ENCODE results near the gene COG1.

DNA sequence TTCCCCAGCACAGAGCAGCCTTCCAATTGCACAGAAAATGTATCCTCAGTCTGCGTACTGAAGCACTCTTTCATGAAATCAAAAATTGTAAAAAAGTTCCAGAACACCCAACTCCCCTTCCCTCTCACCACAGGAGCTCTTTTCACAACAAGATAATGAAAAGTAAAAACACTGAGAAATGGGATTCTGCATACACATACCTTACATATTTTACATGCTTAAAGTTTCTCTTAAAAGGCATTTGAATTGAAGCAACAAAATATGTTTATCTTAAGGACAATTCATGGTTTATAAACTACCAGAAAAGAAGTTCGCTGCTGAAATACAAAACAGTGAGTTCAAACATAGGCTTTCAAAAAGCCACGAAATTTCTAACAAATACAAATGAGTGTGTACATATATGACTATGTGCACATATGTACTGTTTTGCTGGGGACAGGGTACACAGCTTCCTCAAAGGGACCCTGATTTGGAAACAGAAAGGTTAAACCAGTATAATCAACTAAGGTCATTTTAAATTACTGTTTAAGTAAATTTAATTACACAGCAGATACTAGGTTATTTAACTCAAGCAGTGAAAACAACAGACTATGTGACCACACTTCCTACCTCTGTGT lies 33.8 kb downstream of the COG1 start:
- TF ChIP-seq, protein P1, sequence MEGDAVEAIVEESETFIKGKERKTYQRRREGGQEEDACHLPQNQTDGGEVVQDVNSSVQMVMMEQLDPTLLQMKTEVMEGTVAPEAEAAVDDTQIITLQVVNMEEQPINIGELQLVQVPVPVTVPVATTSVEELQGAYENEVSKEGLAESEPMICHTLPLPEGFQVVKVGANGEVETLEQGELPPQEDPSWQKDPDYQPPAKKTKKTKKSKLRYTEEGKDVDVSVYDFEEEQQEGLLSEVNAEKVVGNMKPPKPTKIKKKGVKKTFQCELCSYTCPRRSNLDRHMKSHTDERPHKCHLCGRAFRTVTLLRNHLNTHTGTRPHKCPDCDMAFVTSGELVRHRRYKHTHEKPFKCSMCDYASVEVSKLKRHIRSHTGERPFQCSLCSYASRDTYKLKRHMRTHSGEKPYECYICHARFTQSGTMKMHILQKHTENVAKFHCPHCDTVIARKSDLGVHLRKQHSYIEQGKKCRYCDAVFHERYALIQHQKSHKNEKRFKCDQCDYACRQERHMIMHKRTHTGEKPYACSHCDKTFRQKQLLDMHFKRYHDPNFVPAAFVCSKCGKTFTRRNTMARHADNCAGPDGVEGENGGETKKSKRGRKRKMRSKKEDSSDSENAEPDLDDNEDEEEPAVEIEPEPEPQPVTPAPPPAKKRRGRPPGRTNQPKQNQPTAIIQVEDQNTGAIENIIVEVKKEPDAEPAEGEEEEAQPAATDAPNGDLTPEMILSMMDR (conservative IDR thresholded peaks at IDR 0.05; ENCODE audit: low read length), result no peak
- no peak for TF ChIP-seq EZH2phosphoT487 (IDR thresholded peaks at IDR 0.05; ENCODE audit: borderline replicate concordance, low read depth, low read length)
